Esophagus muscularis mucosa (tissue), 4 donors: ENCODE results near the gene HMX3. TPM values are rescaled to one million over a fixed set of nuclear protein-coding genes. Genes with fewer than 3 reads are reported as not detected.
A peak's percentile ranks its signal among the peaks of the same experiment; 100 is the strongest.

ENCODE experiments used
- DNase-seq: peaks from one replicate; pipeline ENCODE4 v3.0.0-alpha.2; 2017; ENCODE audit errors: extremely low spot score
- H3K27ac ChIP-seq, 4 donors: fragments of 200-600 bp; sonication (generic); replicated peaks in 1 of 4; 1 replicate in 3 of 4; 2 replicates in 1 of 4; pipeline ENCODE4 v1.5.1; 2016 to 2019; ENCODE audit warnings: mild to moderate bottlenecking in 1 of 4
- H3K27me3 ChIP-seq, 4 donors: fragments of 200-600 bp; sonication (generic); one replicate each; pipeline versions ENCODE4 v1.5.1 to v1.6.0; 2016 to 2019
- H3K36me3 ChIP-seq, 4 donors: fragments of 200-600 bp; sonication (generic); one replicate each; pipeline ENCODE4 v1.5.1; 2016 to 2019
- H3K4me1 ChIP-seq, 4 donors: fragments of 200-600 bp; sonication (generic); one replicate each; pipeline ENCODE4 v1.5.1; 2016 to 2019
- H3K4me3 ChIP-seq, 4 donors: fragments of 200-600 bp; sonication (generic); 1 replicate in 2 of 4; 2 replicates in 2 of 4; pipeline ENCODE4 v1.5.1; 2016 to 2019; ENCODE audit warnings: mild to moderate bottlenecking in 4 of 4, moderate library complexity in 1 of 4
- H3K9me3 ChIP-seq, 4 donors: fragments of 200-600 bp; sonication (generic); 1 replicate in 3 of 4; 2 replicates in 1 of 4; pipeline ENCODE4 v1.5.1; 2016 to 2019
- CTCF ChIP-seq, 3 experiments: fragments of 200-600 bp in 2 of 3; fragments of 450-650 bp in 1 of 3; sonication (generic) in 2 of 3; IDR thresholded peaks; one replicate each; pipeline ENCODE4 v1.5.1; 2017 to 2019; ENCODE audit warnings: antibody characterized with exemption in 3 of 3, mild to moderate bottlenecking in 2 of 3, moderate library complexity in 1 of 3
- EP300 ChIP-seq: sonication (generic); formaldehyde crosslinking; IDR thresholded peaks from one replicate; pipeline ENCODE4 v1.6.1; 2017; ENCODE audit warnings: antibody characterized with exemption
- POLR2A ChIP-seq: fragments of 450-650 bp; IDR thresholded peaks from one replicate; pipeline ENCODE4 v1.6.1; 2017; ENCODE audit warnings: antibody characterized with exemption, moderate library complexity, mild to moderate bottlenecking, low read depth
- POLR2AphosphoS5 ChIP-seq, 2 donors: sonication (generic); formaldehyde crosslinking; IDR thresholded peaks; one replicate each; pipeline ENCODE4 v1.6.1; 2017; ENCODE audit warnings: antibody characterized with exemption in 2 of 2
- WGBS: methylation state at CpG from one replicate; pipeline ENCODE4 v1.1.5; 2018; 5-methylcytosine and 5-hydroxymethylcytosine counted together
- intact Hi-C: fragments of 100-400 bp; cut with DNase I; formaldehyde crosslinking; loops from one replicate; pipeline ENCODE4 v1.15.1; 2023
- total RNA-seq, 4 donors: library from RNA; depleted of rRNA; stranded (reverse); fragments of >200 nt; gene quantifications; one replicate each; pipeline versions ENCODE4 v1.1.0 to v1.2.1, GENCODE V29; 2016

HMX3 gene
- total RNA-seq, 4 donors from 2014 or later: not detected

- 9% methylated on average over 11 of the region's 12 CpGs for WGBS
- Histone ChIP-seq H3K27me3 (peaks cover 6 to 94% (median 82%) of the 10 kb centered on the region in 4 donors), H3K4me1 (peaks cover 37 to 69% (median 55%) of the 10 kb centered on the region in 4 donors), H3K27ac (no peak overlapping the region), H3K4me3 (peak overlapping the region; percentile 40 to 56 (median 42)), H3K9me3 (no peaks in the 10 kb centered on the region), H3K36me3 (no peaks in the 10 kb centered on the region)
- no peak for DNase-seq
- TF ChIP-seq EP300: no peak
- no peak for TF ChIP-seq POLR2AphosphoS5 (IDR thresholded peaks at IDR 0.05)
- no peak for TF ChIP-seq CTCF (IDR thresholded peaks at IDR 0.05)
- TF ChIP-seq POLR2A: no peak
- intact Hi-C loops: no loop called here
Measured at GRCh38 chr10:123149162-123149567, 13.4 kb downstream of the HMX3 start.

- no peak overlapping the region for H3K27ac ChIP-seq
- peaks cover 6 to 88% (median 77%) of the 10 kb centered on the region in 4 donors for H3K27me3 ChIP-seq
- no peak for DNase-seq
Measured at GRCh38 chr10:123149568-123150270, 13.9 kb downstream of the HMX3 start.

GRCh38 chr10:123150271-123150985 is 14.7 kb downstream of the HMX3 start:
- Histone ChIP-seq H3K27me3 (peaks cover 6 to 81% (median 70%) of the 10 kb centered on the region in 4 donors), H3K4me1 (peaks cover 43 to 70% (median 59%) of the 10 kb centered on the region in 4 donors), H3K36me3 (no peaks in the 10 kb centered on the region), H3K4me3 (peak overlapping the region; percentile 40 to 56 (median 42)), H3K27ac (no peak overlapping the region), H3K9me3 (no peaks in the 10 kb centered on the region)
- 9% methylated on average over 28 of the region's 34 CpGs for WGBS
- TF ChIP-seq CTCF (IDR thresholded peaks at IDR 0.05) (no peak), EP300 (no peak), POLR2A (no peak), POLR2AphosphoS5 (IDR thresholded peaks at IDR 0.05) (no peak)
- intact Hi-C loops: loop anchor here (10.0 kb wide), 1 partner anchor 196 kb away; the partner anchor contains the start of gene C10orf88
- no peak for DNase-seq

More at GRCh38 chr10:123149568-123150270, 13.9 kb downstream of the HMX3 start:
- WGBS: 6% methylated on average over 36 of the region's 76 CpGs
- Histone ChIP-seq H3K4me3 (peak overlapping the region; percentile 40 to 56 (median 42)), H3K36me3 (no peaks in the 10 kb centered on the region), H3K4me1 (peaks cover 37 to 70% (median 55%) of the 10 kb centered on the region in 4 donors), H3K9me3 (no peaks in the 10 kb centered on the region)
- TF ChIP-seq POLR2A (no peak), EP300 (no peak), CTCF (IDR thresholded peaks at IDR 0.05) (no peak), POLR2AphosphoS5 (IDR thresholded peaks at IDR 0.05) (no peak)
- intact Hi-C loops: loop anchor here (10.0 kb wide), 1 partner anchor 195 kb away; the partner anchor contains the start of gene C10orf88

- DNase-seq: peak; percentile 90
- Histone ChIP-seq H3K4me3 (peak overlapping the region; percentile 4 to 43 (median 30)), H3K4me1 (peaks cover 43 to 70% (median 61%) of the 10 kb centered on the region in 4 donors), H3K9me3 (no peaks in the 10 kb centered on the region), H3K27me3 (peaks cover 6 to 74% (median 62%) of the 10 kb centered on the region in 4 donors), H3K36me3 (peaks cover 0 to 1% (median under 1%) of the 10 kb centered on the region in 4 donors), H3K27ac (no peak overlapping the region)
- 10% methylated on average over 19 of the region's 56 CpGs for WGBS
- intact Hi-C loops: loop anchor here (10.0 kb wide), 1 partner anchor 196 kb away; the partner anchor contains the start of gene C10orf88
- TF ChIP-seq POLR2A: no peak
- TF ChIP-seq CTCF (IDR thresholded peaks at IDR 0.05): no peak
- TF ChIP-seq EP300: no peak
- no peak for TF ChIP-seq POLR2AphosphoS5 (IDR thresholded peaks at IDR 0.05)
Measured at GRCh38 chr10:123150986-123151736, 15.4 kb downstream of the HMX3 start.
